ENCODE data around the gene PRKAG3.
A peak's percentile ranks its signal among the peaks of the same experiment; 100 is the strongest.
"Not testable (repeated sequence)": the region's sequence is repeated elsewhere in the genome, so short reads cannot be mapped to it uniquely, and the experiment has no call there.

The PRKAG3 gene

DNA sequence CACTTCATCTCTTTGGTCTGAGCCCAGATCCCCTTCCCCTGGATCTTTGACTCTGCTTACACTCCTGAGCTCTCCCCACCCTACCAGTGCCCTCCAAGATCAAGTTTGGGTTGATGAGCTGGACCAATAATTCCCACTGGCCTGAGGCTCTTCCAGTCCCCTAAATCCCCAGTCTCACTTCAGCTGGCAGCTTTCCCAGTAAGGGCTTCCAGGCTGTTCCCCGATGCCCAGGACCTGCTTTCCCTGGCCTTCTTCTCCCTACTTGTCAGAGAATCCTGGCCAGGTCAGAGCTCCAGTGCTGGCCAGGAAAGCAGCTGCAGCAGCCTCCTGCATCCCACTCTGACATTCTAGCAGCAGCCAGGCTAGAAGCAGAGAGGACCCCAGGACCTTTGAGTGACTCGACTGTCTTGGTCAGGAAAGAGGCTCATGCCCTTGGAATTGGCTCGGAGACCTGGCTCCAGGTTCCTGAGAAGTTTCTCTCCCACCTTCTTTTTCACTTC is 31.5 kb upstream of the PRKAG3 start:
- no peak for DNase-seq (ENCODE audit: low read depth in 2 of 2)

DNA sequence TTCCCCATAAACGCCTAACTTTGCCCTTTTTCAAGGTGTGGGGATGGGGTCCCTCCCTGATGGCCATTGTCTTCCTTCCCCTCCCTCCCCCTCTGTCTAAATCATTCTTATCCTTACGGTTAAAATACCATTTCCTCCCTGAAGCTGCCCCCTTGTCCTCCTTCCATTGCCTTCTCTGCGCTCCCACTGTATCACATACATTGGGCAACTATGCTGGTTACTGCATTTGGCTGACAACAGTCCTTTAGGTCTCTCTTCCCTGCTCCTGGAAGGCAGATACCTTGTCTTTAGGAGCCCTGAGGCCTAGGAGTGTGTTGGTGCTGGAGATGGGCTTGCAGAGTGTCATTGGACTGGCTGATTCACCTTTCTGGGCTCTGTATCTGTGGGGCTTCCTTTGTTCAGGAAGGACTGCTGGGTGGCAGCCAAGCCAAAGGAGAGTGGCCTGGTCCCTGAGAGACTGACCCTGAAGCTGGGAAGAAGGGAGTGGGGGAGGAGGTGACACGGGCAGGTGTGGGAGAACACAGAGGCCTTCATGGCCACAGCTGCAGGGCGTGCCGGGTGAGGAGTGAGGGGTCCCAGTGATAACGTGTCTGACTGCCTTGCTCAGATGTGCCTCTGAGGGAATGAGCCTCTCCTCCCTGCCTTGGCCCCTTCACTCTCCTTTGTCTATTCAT is 30.2 kb upstream of the PRKAG3 start:
- DNase-seq (ENCODE audit: low read depth in 2 of 2) = no peak

DNA sequence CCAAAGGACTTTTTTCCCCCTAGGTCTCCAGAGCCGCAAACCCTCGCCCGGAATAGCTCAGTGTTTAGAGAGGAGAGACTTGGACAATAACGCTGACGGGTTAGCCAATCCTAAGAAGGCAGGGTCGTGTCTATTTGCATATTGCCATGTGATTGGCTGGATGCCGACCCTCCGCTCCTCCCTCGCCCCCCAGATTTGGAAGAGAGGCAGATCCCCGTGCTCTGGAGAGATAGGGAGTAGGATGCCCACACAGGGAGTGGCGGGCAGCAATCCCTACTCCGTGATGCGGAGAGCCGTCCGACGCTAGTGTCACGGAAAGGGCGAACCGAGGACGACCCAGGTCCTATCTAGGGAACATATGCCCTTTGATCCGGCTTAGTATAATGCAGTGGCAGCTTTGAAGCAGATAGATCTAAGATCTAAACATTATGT is 29.4 kb upstream of the PRKAG3 start:
- DNase-seq (ENCODE audit: low read depth in 2 of 2) = peak; percentile 59 to 60

DNA sequence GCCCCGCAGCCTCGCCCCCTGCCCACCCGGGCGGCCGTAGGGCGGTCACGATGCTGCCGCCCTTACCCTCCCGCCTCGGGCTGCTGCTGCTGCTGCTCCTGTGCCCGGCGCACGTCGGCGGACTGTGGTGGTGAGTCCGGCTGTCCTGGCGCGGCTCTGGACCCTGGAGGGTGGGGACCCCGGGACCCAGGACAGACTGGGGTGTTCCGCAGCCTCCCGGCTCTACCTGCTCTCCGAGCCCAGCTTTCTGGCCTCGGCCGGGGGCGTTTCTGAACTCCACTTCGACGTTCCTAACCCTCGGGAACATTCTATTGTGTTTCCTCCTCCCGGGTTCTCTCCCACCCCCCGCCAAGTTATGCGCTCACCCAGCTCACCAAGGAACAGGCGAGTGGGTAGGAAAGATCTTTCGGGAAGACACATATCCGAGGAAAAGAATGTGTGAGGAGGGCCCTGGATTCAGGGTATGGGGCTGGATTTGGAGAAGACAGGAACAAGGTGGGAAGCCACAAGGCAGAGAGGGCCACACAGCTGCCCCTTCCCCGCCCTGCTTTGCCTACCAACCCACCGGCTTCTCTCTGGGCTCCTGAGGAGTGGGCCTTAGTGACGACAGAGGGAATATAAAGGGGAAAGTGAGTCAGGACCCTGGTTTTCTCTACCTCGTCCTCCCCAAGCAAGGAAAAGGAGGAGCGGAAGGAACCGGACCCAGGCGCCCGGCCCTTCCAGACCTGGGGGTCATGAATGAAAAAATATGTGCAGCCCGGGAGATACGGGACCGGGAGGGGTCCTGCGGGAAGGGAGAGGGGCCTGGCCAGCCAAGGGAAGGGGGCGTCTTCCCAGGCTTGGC is 28.6 kb upstream of the PRKAG3 start:
- DNase-seq (ENCODE audit: low read depth in 2 of 2) = no peak

DNA sequence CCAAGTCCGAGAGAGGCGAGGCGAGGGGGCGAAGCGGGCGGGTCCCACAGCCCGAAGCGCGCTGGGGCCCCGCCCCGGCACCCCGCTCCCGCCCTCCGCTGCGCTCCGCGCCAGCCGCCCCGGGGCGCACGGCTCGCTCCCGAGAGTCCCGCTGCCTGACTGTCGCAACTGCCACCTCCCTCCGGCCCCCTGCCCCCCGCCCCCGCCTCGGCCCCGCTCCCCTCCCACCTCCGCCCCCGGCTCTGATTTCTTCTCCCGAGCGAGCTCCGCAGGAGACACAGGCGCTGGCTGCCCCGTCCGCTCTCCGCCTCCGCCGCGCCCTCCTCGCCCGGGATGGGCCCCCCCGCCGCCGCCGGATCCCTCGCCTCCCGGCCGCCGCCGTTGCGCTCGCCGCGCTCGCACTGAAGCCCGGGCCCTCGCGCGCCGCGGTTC is 28.0 kb upstream of the PRKAG3 start, which contains the start of gene WNT6:
WNT6 (plus strand) TSS at position 250 of the 432 bp plus-strand sequence. CDS start 233 bp downstream, outside the sequence.
- DNase-seq (ENCODE audit: low read depth in 2 of 2) = no peak

DNA sequence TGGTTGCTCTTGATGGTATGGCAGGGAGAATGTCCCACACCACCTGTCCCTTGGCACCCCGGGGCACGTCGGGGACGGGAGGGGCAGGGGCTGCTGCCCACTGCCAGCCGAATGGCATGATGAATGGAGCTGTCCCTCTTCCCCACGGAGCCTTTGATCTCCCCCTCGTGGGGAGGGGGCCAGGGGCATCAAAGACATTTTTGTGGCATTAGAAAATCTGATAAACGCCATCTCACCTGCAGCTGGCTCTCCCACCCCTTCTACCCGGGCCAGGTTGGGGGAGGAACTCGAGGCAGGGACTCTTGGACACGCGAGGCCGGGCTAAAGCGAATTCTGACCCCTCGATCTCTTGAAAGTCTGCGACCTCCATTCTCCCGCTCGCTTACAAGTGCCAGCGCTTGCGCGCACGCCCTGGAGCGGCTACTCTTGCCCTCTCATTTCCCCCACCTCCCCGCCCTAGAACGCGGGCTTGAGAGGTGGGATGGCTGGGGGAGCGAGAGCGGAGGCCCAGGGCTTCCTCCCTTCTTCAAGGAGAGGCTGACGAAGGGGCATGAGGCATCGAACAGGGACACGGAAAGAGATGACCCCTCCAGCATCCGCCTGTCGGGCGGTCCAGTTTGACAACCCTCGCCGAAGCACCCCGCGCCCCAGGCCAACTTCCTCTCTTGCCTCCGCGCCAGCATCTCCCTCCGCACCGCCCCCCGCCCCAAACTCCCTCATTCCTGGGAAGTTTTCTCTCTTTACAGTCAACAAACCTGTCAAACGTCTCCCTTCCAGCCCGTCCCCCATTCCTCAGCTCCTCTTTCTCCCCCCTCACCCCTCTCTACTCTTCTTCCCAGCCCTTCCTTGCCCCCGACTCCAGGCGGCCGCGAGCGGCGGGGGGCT is 27.3 kb upstream of the PRKAG3 start:
- DNase-seq (ENCODE audit: low read depth in 2 of 2) = no peak

DNA sequence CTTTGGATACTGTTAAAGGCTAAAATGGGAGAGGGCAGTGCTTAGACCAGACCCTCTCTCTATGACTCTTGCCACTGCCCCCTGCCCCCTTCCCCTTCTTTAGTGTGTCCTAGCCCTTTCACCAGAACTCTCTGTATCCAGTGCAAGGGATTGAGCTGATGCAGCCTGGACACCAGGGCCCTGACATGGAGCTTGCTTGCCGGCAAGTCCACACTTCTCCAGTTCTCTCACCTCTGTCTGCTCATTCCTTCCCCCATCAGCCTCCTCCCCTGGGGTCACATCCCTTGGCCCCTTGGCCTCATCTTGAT is 26.5 kb upstream of the PRKAG3 start:
- no peak for DNase-seq (ENCODE audit: low read depth in 2 of 2)

DNA sequence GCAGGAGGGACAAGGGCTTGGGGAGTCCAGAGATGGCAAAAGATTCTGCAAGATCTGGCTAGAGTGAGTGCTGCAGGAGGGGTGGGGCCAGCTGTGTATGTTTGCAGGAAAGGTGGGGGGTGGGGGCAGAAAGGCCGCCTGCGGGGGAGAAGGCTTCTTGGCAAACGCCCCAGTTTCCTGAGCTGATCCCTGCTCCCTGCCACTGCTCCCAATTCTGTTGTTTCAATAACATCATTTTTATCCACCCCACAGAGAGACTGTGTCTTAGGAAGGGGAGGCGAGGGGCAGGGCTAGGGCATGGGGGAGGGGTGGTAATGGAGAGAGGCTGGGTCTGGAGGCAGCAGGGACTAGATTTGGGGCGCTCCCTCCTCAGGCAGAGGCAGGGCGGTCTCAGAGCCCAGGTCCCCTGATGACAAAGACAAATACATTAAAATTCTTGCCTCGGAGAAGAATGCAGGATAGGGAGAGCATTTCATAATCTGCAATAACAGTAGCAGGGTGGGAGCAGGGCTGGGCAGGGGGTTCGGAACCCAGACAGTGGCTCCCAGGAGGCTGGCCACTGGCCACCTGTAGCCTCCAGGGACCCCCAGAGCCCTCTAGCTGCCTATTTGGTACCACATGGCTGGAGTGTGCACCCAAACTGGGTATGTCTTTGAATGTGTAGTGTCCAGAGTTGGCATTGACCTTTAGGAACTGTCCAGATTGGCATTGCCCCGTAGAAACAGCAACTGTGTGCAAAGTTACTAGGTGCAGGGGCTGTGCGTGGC is 26.0 kb upstream of the PRKAG3 start:
- no peak for DNase-seq (ENCODE audit: low read depth in 2 of 2)

DNA sequence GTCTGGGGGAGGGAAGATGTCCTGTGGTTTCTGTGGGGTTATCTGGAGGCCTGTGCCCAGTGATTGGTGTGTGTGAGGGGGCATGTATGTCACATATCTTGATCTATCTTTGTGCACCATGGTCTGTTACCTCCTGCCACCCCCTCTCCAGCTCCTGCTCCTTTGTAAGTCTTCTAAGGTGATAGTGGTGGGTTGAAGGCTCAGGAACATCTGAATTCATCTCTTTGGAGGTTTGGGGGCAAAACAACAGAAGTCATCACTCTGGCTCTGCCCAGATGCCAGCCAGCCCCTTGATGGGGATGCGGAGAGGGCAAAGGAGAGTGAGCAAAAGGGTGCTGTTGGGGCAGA is 25.3 kb upstream of the PRKAG3 start:
- no peak for DNase-seq (ENCODE audit: low read depth in 2 of 2)

DNA sequence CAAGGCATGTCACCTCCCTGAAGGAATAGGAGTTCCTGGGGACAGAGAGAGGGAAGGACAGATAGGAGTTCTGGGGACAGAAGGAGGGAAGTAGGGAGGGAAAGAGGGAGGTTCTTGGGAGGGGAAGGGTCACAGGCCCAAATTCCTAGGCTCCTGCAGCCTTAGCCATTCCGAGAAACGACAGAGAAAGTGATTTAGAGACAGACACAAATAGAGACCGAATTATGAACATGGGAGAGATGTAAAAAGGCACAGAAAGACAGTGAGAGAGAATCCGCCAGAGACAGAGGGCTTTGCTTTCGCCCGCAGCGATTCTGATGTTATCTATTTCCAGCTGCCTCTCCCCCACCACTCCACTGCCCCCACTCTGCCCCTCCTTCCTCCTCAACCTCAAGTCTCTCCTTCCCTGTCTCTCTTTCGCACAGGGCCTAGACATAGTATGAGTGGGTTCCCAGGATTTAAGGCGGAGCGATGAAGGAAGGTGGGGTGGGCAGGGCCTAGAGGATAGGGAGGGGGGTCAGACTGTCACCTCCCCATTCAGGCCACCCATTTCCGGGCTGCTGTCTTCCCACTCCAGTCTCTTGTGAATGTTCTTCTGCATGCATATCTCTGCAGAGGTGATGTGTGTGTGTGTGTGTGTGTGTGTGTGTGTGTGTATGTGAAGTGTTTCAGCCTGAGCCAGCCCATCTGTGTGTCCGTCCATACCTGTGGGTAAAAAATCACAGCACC is 24.7 kb upstream of the PRKAG3 start:
- DNase-seq (ENCODE audit: low read depth in 2 of 2) = no peak

DNA sequence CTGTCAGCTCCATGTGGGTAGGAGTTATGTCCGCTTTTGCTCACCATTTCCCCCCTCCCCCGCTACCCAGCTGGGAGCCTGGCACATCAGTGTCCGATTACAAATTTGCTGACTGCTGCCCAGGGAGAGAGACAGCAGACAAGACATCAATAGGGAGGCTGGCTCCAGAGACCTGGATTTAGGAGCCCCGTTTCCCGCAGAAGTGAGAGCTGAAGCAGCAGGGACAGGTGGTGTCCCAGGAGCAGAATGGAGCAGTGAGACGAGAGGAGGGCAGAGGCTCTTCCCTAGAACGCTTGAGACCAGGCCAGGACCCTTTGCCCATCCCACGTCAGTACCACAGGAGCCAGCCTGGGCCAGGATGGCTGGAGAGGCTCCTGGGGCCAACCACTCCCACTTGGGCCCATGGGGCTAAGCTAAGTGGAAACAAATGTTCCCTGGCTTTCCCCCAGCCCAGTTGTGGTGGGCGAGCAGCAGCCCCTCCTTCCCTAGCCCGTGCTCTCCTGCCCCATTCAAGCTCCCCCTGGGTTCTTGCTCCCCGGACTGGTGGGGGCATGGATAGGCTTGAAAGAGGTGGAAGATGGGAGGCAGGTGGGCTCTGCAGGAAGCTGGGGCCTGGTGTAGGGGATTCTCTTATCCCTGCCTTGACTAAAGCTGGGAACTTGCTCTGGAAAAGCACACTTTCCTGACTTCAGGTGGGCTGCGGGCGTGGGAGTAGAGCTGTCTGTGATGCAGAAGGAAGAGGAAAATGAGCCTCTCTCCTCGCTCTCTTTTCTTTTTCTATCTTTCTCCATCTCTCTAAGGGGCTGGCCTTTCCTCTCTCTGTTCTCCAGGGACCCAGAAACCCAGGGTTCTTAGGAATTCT is 23.9 kb upstream of the PRKAG3 start:
- no peak for DNase-seq (ENCODE audit: low read depth in 2 of 2)

DNA sequence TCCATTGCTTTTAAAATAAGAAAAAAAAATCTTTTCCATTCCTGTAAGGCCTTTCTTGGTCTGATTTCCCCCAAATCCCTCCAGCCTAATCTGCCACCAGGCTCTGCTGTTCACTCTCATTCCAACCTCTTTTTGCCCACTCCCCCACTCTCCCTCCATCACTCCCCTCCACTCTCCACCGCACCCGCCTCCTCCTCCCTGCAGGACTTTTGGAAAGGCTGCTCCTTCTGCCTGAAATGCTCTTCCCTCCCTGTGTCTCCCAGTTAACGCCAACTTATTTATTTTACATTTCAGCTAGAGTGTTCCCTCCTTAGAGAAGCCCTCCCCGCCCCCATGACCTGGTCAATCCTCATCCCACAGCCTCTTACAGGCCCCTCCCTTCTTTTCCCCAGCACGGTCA is 23.3 kb upstream of the PRKAG3 start:
- no peak for DNase-seq (ENCODE audit: low read depth in 2 of 2)

DNA sequence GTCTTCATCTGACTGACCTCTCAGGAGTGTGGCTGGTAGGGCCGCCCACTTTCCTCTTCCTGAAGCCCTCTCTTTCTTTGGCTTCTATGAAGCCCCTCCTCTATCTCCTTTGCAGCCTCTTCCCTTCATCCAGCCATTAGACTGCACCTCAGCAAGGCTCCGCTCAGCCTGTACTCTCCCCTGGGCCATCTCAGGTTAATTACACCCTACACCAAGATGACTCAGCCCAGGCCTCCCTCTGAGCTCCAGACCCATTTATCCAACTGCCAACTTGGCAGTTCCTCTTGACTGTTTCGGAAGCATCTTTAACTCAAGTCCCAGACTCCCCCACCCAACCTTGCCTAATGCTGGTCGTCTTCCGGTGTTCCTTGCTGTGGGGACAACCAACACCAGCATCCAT is 22.2 kb upstream of the PRKAG3 start:
- no peak for DNase-seq (ENCODE audit: low read depth in 2 of 2)

DNA sequence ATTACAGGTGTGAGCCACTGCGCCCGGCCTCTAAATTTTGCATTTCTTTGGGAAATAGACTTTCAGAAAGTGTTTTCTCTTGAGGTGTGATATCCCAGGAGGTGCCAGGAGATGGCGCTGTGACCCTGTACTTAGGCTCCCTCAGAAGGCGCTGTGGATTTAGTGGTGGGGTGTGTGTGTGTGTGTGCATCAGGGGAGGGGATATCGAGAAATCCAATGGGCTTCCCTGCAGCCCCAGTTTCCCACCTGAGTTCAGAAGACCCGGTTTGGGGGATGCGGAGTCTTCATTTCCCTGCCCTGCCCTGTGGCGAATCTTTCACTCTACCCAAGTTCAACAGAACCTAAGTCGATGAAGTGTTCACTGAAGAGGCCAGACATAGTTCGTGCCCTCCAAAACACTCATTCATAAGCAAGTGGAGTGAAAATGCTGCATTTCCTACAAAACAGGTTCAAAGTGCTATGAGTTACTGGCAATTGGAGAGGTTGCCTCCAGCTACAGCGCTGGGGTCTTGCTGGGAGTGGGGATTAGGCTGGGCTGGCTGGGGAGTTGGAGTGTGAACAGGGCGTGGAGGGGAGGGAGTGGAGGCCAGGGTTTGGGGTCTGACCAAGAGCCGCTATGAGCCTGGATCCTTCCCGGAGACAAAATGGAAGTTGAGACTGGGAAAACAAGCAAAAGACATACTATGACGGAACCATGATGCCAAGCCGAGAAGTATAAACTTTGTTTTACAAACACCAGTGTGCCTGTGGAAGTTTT is 21.5 kb upstream of the PRKAG3 start:
- no peak for DNase-seq (ENCODE audit: low read depth in 2 of 2)

DNA sequence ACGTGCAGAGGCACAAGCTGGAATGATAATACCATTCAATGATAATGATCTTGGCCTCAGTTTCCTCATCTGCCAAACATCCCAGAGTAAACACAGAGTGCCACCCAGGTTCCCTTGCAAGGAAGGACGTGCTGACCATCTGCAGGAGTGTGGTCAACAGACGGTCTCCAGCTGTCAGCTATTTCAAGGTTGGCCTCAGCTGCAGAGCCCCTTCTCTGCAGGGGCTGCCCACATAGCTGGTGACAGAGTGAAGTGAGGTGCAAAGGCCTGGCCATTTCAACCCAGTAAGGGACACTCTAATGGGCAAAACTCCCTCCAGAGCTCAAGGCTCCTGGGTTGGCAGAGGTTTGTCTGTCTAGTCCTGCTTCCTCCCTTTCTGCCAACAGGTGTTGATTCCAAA is 19.7 kb upstream of the PRKAG3 start:
- no peak for DNase-seq (ENCODE audit: low read depth in 2 of 2)

DNA sequence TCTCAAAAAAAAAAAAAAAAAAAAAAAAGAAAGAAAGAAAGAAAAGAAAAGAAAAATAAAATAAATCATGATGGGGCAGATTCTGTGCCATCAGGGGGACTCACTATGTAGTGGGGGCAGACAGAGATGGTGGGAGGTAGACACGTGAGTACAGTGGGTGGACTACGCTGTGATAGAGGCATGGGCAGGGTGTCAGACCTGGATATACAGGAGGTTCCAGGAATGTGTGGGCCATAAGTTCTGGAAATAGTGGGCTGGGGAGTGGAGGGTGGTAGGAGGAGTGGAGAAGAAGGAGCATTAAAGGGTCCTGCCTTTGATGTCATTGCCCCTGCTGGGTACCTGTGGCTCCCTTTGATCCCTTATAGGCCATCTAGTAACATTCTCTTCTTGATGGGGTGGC is 19.2 kb upstream of the PRKAG3 start:
- no peak for DNase-seq (ENCODE audit: low read depth in 2 of 2)

DNA sequence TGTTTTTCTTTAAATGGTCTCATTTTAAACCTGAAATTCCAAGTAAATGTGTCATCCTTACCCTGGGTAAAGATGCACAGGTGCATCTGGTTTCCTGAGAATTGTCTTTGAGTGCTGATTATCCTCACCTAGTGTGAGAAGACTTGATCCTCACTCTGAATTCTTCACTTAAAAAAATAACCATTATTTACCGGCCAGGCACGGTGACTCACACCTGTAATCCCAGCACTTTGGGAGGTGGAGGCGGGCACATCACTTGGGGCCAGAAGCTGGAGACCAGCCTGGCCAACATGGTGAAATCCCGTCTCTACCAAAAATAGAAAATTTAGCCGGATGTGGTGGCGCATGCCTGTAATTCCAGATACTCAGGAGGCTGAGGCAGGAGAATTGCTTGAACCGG is 18.1 kb upstream of the PRKAG3 start:
- DNase-seq (ENCODE audit: low read depth in 2 of 2) = no peak

DNA sequence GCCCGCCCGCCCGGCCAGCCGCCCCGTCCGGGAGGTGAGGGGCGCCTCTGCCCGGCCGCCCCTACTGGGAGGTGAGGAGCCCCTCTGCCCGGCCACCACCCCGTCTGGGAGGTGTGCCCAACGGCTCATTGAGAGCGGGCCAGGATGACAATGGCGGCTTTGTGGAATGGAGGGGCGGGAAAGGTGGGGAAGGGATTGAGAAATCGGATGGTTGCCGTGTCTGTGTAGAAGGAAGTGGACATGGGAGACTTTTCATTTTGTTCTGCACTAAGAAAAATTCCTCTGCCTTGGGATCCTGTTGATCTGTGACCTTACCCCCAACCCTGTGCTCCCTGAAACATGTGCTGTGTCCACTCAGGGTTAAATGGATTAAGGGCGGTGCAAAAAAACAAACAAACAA is 15.4 kb upstream of the PRKAG3 start:
- not testable (repeated sequence) for DNase-seq (ENCODE audit: low read depth in 2 of 2)

DNA sequence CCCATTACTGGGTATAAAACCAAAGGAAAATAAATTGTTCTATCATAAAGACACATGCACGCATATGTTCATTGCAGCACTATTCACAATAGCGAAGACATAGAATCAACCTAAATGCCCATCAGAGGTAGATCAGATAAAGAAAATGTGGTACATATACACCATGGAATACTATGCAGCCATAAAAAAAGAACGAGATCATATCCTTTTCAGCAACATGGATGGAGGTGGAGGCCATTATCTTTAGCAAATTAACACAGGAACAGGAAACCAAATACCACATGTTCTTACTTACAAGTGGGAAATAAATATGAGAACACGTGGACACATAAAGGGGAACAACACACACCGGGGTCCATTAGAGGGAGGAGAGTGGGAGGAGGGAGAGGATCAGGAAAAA is 12.7 kb upstream of the PRKAG3 start:
- not testable (repeated sequence) for DNase-seq (ENCODE audit: low read depth in 2 of 2)

Data from fibroblast of skin of left quadriceps (primary cell).